Naive thymus-derived CD4-positive, alpha-beta T cell (primary cell): ENCODE measurements around the gene PCCA. TPM values are rescaled to one million over a fixed set of nuclear protein-coding genes. Genes with fewer than 3 reads are reported as not detected.
"Not testable (repeated sequence)": the region's sequence is repeated elsewhere in the genome, so short reads cannot be mapped to it uniquely, and the experiment has no call there.

ENCODE experiments used
- ATAC-seq: fragments of 150-1000 bp; cut with Tn5 transposase; 2 replicates; pipeline ENCODE4 v1.10.0; 2021; ENCODE audit warnings: mild to moderate bottlenecking, moderate library complexity
- CTCF ChIA-PET: fragments of 350-600 bp; sonication (Branson Sonifier 250); formaldehyde crosslinking; loops from one replicate; lab custom pipeline; 2021; ENCODE audit warnings: antibody characterized with exemption; lab: Charles Lee
- POLR2A ChIA-PET: fragments of 350-600 bp; sonication (Branson Sonifier 250); formaldehyde crosslinking; loops from one replicate; lab custom pipeline; 2021; ENCODE audit warnings: antibody characterized with exemption, inconsistent platforms; lab: Charles Lee
- DNase-seq, 9 donors: peaks; one replicate each; pipeline versions ENCODE4 v3.0.0 to v3.0.0-alpha.2; 2020 to 2022; ENCODE audit warnings: mixed read lengths in 1 of 9
- H3K27ac ChIP-seq: one replicate; pipeline ENCODE4 v1.7.0; 2013; ENCODE audit warnings: mild to moderate bottlenecking, low read depth, low read length, moderate library complexity
- H3K27me3 ChIP-seq, 2 donors: one replicate each; pipeline ENCODE4 v1.7.0; 2013; ENCODE audit warnings: low read length in 2 of 2, mild to moderate bottlenecking in 2 of 2, moderate library complexity in 2 of 2; ENCODE audit not compliant: control insufficient read depth in 2 of 2, insufficient read depth in 2 of 2
- H3K36me3 ChIP-seq, 3 experiments: 1 replicate in 2 of 3; 2 replicates in 1 of 3; pipeline ENCODE4 v1.7.0; 2013; ENCODE audit warnings: low read length in 3 of 3, mild to moderate bottlenecking in 3 of 3, moderate library complexity in 1 of 3; ENCODE audit not compliant: insufficient read depth in 3 of 3, control insufficient read depth in 2 of 3
- H3K4me1 ChIP-seq, 2 donors: one replicate each; pipeline ENCODE4 v1.7.0; 2013; ENCODE audit warnings: low read length in 2 of 2, mild to moderate bottlenecking in 2 of 2, moderate library complexity in 1 of 2; ENCODE audit not compliant: control insufficient read depth in 2 of 2, insufficient read depth in 2 of 2
- H3K4me3 ChIP-seq: 2 replicates; pipeline ENCODE4 v1.7.0; 2013; ENCODE audit warnings: mild to moderate bottlenecking, low read length
- H3K9me3 ChIP-seq, 3 experiments: 1 replicate in 2 of 3; 2 replicates in 1 of 3; pipeline ENCODE4 v1.7.0; 2013; ENCODE audit warnings: low read length in 3 of 3; ENCODE audit not compliant: control insufficient read depth in 2 of 3
- H3K27ac Mint-ChIP-seq, 9 donors: one replicate each; pipeline ENCODE4 v1.8.0; 2020 to 2022; ENCODE audit warnings: mixed read lengths in 9 of 9, mild to moderate bottlenecking in 8 of 9, moderate library complexity in 5 of 9, inconsistent platforms in 2 of 9
- H3K27me3 Mint-ChIP-seq, 5 donors: one replicate each; pipeline ENCODE4 v1.8.0; 2021 to 2022; ENCODE audit warnings: mixed read lengths in 5 of 5, mild to moderate bottlenecking in 1 of 5
- H3K36me3 Mint-ChIP-seq, 5 donors: one replicate each; pipeline ENCODE4 v1.8.0; 2020 to 2022; ENCODE audit warnings: mixed read lengths in 5 of 5, mild to moderate bottlenecking in 3 of 5, inconsistent platforms in 1 of 5
- H3K4me1 Mint-ChIP-seq, 7 donors: one replicate each; pipeline ENCODE4 v1.8.0; 2020 to 2022; ENCODE audit warnings: mixed read lengths in 7 of 7, mild to moderate bottlenecking in 3 of 7, inconsistent platforms in 1 of 7
- H3K4me3 Mint-ChIP-seq, 10 donors: one replicate each; pipeline ENCODE4 v1.8.0; 2020 to 2022; ENCODE audit warnings: mild to moderate bottlenecking in 10 of 10, mixed read lengths in 10 of 10, moderate library complexity in 6 of 10, inconsistent platforms in 2 of 10
- H3K9me3 Mint-ChIP-seq, 11 donors: one replicate each; pipeline ENCODE4 v1.8.0; 2020 to 2022; ENCODE audit warnings: mixed read lengths in 11 of 11, mild to moderate bottlenecking in 4 of 11, inconsistent platforms in 1 of 11, moderate library complexity in 1 of 11
- intact Hi-C, 2 donors: fragments of 100-400 bp; cut with micrococcal nuclease; formaldehyde crosslinking; loops; one replicate each; pipeline ENCODE4 v1.15.1; 2023
- polyA plus RNA-seq, 2 donors: library from polyadenylated mRNA; unstranded; fragments of 300-500 nt; fragmentation: Illumina TruSeq; gene quantifications; one replicate each; pipeline ENCODE4 v1.2.3, GENCODE V29; 2021
- total RNA-seq, 6 experiments: library from RNA in 5 of 6; stranded (reverse) in 5 of 6; gene quantifications; 1 replicate in 5 of 6; 2 replicates in 1 of 6; pipeline ENCODE4 v1.2.3 and lab custom pipeline; 2021 to 2026

PCCA gene
- total and polyA plus RNA-seq, 7 experiments from 2014 or later = 7.3 to 14.6 (median 11.3) TPM

GRCh38 chr13:100565286-100565685 is 476.4 kb downstream of the PCCA start:
- CTCF ChIA-PET = no interaction called here
- H3K9me3 Mint-ChIP-seq = peaks cover 0 to 9% (median 0%) of the 10 kb centered on the region in 11 donors

GRCh38 chr13:100566543-100566942 is 477.6 kb downstream of the PCCA start:
- ChIA-PET CTCF (no interaction called here), POLR2A (no interaction called here)
- no peaks in the 10 kb centered on the region for H3K4me1 ChIP-seq
- Mint-ChIP-seq H3K4me3 (no peak overlapping the region), H3K9me3 (peaks cover 0 to 9% (median 0%) of the 10 kb centered on the region in 11 donors), H3K27ac (no peak overlapping the region), H3K36me3 (peaks cover 8 to 34% (median 15%) of the 10 kb centered on the region in 5 donors), H3K4me1 (peaks cover 0 to 17% (median 4%) of the 10 kb centered on the region in 7 donors), H3K27me3 (no peaks in the 10 kb centered on the region)
- ATAC-seq (no peak), DNase-seq (no peak)
- no peaks in the 10 kb centered on the region for H3K27me3 ChIP-seq
- no peak overlapping the region for H3K4me3 ChIP-seq
- no peaks in the 10 kb centered on the region for H3K9me3 ChIP-seq
- H3K36me3 ChIP-seq = no peaks in the 10 kb centered on the region
- intact Hi-C loops = no loop called here
- H3K27ac ChIP-seq = no peak overlapping the region

More at GRCh38 chr13:100565286-100565685, 476.4 kb downstream of the PCCA start:
- H3K27ac ChIP-seq = no peak overlapping the region
- Mint-ChIP-seq H3K4me3 (no peak overlapping the region), H3K4me1 (peaks cover 0 to 17% (median 4%) of the 10 kb centered on the region in 7 donors), H3K36me3 (peaks cover 8 to 39% (median 15%) of the 10 kb centered on the region in 5 donors), H3K27ac (peak overlapping the region in 2 of 9 donors; percentile 28 to 32), H3K27me3 (no peaks in the 10 kb centered on the region)
- no peaks in the 10 kb centered on the region for H3K9me3 ChIP-seq
- DNase-seq (no peak), ATAC-seq (no peak)
- POLR2A ChIA-PET = no interaction called here
- H3K36me3 ChIP-seq = no peaks in the 10 kb centered on the region
- no peaks in the 10 kb centered on the region for H3K27me3 ChIP-seq
- H3K4me1 ChIP-seq = no peaks in the 10 kb centered on the region
- no peak overlapping the region for H3K4me3 ChIP-seq
- intact Hi-C loops = no loop called here

DNA sequence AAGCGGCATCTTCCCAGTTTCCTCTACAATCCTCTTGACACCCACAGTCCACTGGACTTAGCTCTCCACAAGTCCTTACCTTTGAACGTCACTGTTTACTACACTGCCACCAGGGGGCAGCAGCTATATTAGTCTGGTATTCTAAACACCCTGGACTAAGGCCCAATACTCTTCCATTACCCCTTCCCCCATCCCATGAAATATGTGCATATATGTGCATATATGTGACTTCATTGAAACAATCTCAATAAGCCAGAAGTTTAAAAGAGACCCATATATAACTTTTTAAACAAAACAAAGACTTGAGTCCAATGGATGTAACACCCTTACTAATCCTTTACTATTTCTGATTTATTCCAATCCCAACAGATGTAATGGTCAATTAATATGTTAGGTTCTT is 484.2 kb downstream of the PCCA start:
- ATAC-seq (peak; percentile 92), DNase-seq (peak; percentile 51 to 74 (median 63))
- peaks cover 9 to 28% (median 16%) of the 10 kb centered on the region in 7 donors for H3K4me1 Mint-ChIP-seq
- H3K4me3 ChIP-seq = no peak overlapping the region
- H3K27ac ChIP-seq = no peak overlapping the region
- no peaks in the 10 kb centered on the region for H3K9me3 ChIP-seq
- intact Hi-C loops = loop anchor here (1.0 to 5.0 kb wide), 5 partner anchors 15 to 554 kb away; partner anchors contain the start of gene GGACT (in 2 of the 2)
- H3K36me3 Mint-ChIP-seq = peaks cover 0 to 16% (median 7%) of the 10 kb centered on the region in 5 donors
- no peaks in the 10 kb centered on the region for H3K27me3 Mint-ChIP-seq
- H3K27ac Mint-ChIP-seq = peak overlapping the region in 1 of 9 donors; percentile 24
- CTCF ChIA-PET = interaction anchor here (0.6 to 4.9 kb wide), 18 partner anchors 11 to 1181 kb away, joined by 3 to 69 read pairs (median 4); partner anchors contain the start of gene GGACT
- peaks cover 0 to 6% of the 10 kb centered on the region in 2 donors for H3K4me1 ChIP-seq
- H3K4me3 Mint-ChIP-seq = no peak overlapping the region
- POLR2A ChIA-PET = interaction anchor here (0.6 to 4.3 kb wide), 3 partner anchors 14 to 101 kb away, joined by 3 to 37 read pairs (median 3); partner anchors contain the start of genes GGACT and TMTC4
- no peaks in the 10 kb centered on the region for H3K9me3 Mint-ChIP-seq
- no peaks in the 10 kb centered on the region for H3K36me3 ChIP-seq
- H3K27me3 ChIP-seq = no peaks in the 10 kb centered on the region

DNA sequence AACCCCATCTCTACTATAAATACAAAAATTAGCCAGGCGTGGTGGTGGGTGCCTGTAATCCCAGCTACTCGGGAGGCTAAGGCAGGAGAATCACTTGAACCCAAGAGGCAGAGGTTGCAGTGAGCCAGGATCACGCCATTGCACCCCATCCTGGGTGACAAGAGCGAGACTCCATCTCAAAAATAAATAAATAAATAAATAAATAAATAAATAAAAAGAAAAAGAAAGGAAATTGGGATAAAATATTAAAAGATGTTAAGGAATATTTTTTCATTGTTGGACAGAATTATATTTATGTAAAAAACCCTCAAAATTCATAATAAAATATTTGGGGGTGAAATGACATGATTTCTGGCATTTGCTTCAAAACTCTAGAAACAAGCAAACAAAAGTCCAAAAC is 488.3 kb downstream of the PCCA start:
- ChIA-PET CTCF (interaction anchor here (1.0 to 1.4 kb wide), 2 partner anchors 8 to 11 kb away, joined by 4 to 8 read pairs; no protein-coding TSS in a partner anchor), POLR2A (interaction anchor here (0.7 kb wide), 1 partner anchor 52 kb away, joined by 3 read pairs; no protein-coding TSS in a partner anchor)
- H3K4me3 ChIP-seq, DNase-seq, intact Hi-C loops, ATAC-seq, H3K9me3 ChIP-seq, H3K27me3 ChIP-seq, H3K27ac ChIP-seq, H3K36me3 ChIP-seq, H3K27ac Mint-ChIP-seq, H3K9me3 Mint-ChIP-seq, H3K4me3 Mint-ChIP-seq, H3K27me3 Mint-ChIP-seq: not testable (repeated sequence)
- peaks cover 6 to 15% of the 10 kb centered on the region in 2 donors for H3K4me1 ChIP-seq
- Mint-ChIP-seq H3K36me3 (peaks cover 0 to 38% (median 8%) of the 10 kb centered on the region in 5 donors), H3K4me1 (peaks cover 22 to 43% (median 35%) of the 10 kb centered on the region in 7 donors)

Other genes with a start within 250 kb of the PCCA start
- not detected for gene ZIC5, start 117.3 kb upstream of the PCCA start, total RNA-seq
- not detected for gene ZIC5, start 117.3 kb upstream of the PCCA start, polyA plus RNA-seq
- under 1 TPM in 1 of 5 experiments, not detected in 4; 0.51 TPM for gene ZIC2, start 107.3 kb upstream of the PCCA start, total RNA-seq
- not detected for gene ZIC2, start 107.3 kb upstream of the PCCA start, polyA plus RNA-seq